Measurements from ENCODE around the gene C14orf132.
A peak's percentile ranks its signal among the peaks of the same experiment; 100 is the strongest.

Gene C14orf132

GRCh38 chr14:96122496-96122895 is 83.3 kb downstream of the C14orf132 start:
- DNase-seq: no peak

- no peak for DNase-seq
Measured at GRCh38 chr14:96125536-96125935, 86.4 kb downstream of the C14orf132 start.

GRCh38 chr14:96126339-96126782 is 87.2 kb downstream of the C14orf132 start:
- no peak for DNase-seq

GRCh38 chr14:96126783-96127271 is 87.7 kb downstream of the C14orf132 start:
- no peak for DNase-seq

- DNase-seq: no peak
Measured at GRCh38 chr14:96129128-96129736, 90.1 kb downstream of the C14orf132 start.

- no peak for DNase-seq
Measured at GRCh38 chr14:96130391-96130790, 91.2 kb downstream of the C14orf132 start.

GRCh38 chr14:96130854-96131253 is 91.7 kb downstream of the C14orf132 start:
- DNase-seq: no peak

- no peak for DNase-seq
Measured at GRCh38 chr14:96131836-96132235, 92.7 kb downstream of the C14orf132 start.

GRCh38 chr14:96134508-96134907 is 95.3 kb downstream of the C14orf132 start:
- no peak for DNase-seq

GRCh38 chr14:96135285-96135684 is 96.1 kb downstream of the C14orf132 start:
- DNase-seq: no peak

GRCh38 chr14:96136371-96137005 is 97.3 kb downstream of the C14orf132 start:
- DNase-seq: peak; percentile 11

GRCh38 chr14:96138241-96138640 is 99.1 kb downstream of the C14orf132 start:
- DNase-seq: no peak

- no peak for DNase-seq
Measured at GRCh38 chr14:96139169-96139568, 100.0 kb downstream of the C14orf132 start.

GRCh38 chr14:96139879-96140278 is 100.7 kb downstream of the C14orf132 start:
- no peak for DNase-seq

GRCh38 chr14:96140952-96141351 is 101.8 kb downstream of the C14orf132 start:
- DNase-seq: no peak
